ENCODE data around the gene CORO1C. TPM values are rescaled to one million over a fixed set of nuclear protein-coding genes. Genes with fewer than 3 reads are reported as not detected.

Gene CORO1C
- total RNA-seq, 1 experiment from 2014 or later = 138 TPM

DNA sequence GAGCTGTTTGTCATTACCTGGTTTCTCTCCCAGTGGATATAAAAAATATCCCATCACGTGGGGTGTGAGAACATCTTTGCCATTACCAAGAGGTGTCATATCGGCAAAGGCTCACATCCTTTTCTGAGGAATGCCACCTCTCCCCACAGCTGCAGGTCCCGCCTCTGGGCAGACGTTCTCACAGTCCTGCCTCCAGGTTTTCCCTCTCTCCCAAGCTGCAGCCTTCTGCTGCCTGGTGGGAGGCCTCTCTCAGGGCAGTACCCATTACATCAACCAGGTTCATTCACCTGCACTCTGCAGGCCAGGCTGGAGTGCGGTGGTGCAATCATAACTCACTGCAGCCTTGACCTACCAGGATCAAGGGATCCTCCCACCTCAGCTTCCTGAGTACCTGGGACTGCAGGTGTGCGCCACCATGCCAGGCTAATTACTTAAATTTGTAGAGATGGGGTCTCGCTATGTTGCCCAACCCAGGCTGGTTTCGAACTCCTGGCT, 118.5 kb downstream of the CORO1C start:
- DNase-seq (ENCODE audit: low read depth, low spot score) (peak; percentile 24), ATAC-seq (peak; percentile 73)
- Histone ChIP-seq H4K20me1 (ENCODE audit: insufficient read depth) (no peaks in the 10 kb centered on the region), H3K9me3 (ENCODE audit: control insufficient read depth in 1 of 2, insufficient read depth in 1 of 2, low read depth in 1 of 2, low read length in 2 of 2) (peaks cover 0 to 6% of the 10 kb centered on the region in 2 experiments; a peak in 1 of 4 replicates), H3K9me2 (ENCODE audit: insufficient read depth) (no peaks in the 10 kb centered on the region), H3K79me2 (ENCODE audit: insufficient read depth, low read length) (no peaks in the 10 kb centered on the region), H2AFZ (ENCODE audit: low read depth, low read length, poor library complexity, severe bottlenecking) (peak overlapping the region; percentile 88), H3K27ac (ENCODE audit: low read depth, low read length) (no peak overlapping the region), H3K27me3 (ENCODE audit: insufficient read depth, low read length) (no peaks in the 10 kb centered on the region), H3K9ac (ENCODE audit: low read length) (no peak overlapping the region), H3K36me3 (ENCODE audit: control insufficient read depth in 1 of 2, insufficient read depth in 2 of 2, low read length in 2 of 2) (no peaks in the 10 kb centered on the region), H3K4me2 (ENCODE audit: low read length) (peak overlapping the region; percentile 69), H3K4me3 (replicated peaks in 1 of 2; ENCODE audit: low read depth in 1 of 2, low read length in 2 of 2) (no peak overlapping the region), H3K4me1 (ENCODE audit: control insufficient read depth in 1 of 2, insufficient read depth in 2 of 2, low read length in 2 of 2) (peaks cover 15 to 22% of the 10 kb centered on the region in 2 experiments)
- POLR2A ChIA-PET = no interaction called here
- BruUV-seq (replicated peaks) = no TSS peak
- intact Hi-C loops (cut with micrococcal nuclease) = loop anchor here (10.0 kb wide), 2 partner anchors 278 to 698 kb away; partner anchors contain the start of gene CMKLR1
- CTCF ChIA-PET = interaction anchor here (0.6 kb wide), 1 partner anchor 694 kb away, joined by 4 read pairs; no protein-coding TSS in a partner anchor
- TF ChIP-seq, protein P1, sequence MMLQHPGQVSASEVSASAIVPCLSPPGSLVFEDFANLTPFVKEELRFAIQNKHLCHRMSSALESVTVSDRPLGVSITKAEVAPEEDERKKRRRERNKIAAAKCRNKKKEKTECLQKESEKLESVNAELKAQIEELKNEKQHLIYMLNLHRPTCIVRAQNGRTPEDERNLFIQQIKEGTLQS (IDR thresholded peaks at IDR 0.05) = no peak
- TF ChIP-seq, protein P2, sequence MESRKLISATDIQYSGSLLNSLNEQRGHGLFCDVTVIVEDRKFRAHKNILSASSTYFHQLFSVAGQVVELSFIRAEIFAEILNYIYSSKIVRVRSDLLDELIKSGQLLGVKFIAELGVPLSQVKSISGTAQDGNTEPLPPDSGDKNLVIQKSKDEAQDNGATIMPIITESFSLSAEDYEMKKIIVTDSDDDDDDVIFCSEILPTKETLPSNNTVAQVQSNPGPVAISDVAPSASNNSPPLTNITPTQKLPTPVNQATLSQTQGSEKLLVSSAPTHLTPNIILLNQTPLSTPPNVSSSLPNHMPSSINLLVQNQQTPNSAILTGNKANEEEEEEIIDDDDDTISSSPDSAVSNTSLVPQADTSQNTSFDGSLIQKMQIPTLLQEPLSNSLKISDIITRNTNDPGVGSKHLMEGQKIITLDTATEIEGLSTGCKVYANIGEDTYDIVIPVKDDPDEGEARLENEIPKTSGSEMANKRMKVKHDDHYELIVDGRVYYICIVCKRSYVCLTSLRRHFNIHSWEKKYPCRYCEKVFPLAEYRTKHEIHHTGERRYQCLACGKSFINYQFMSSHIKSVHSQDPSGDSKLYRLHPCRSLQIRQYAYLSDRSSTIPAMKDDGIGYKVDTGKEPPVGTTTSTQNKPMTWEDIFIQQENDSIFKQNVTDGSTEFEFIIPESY (IDR thresholded peaks at IDR 0.05; ENCODE audit: extremely low read depth, insufficient replicate concordance, low read length) = no peak
- TF ChIP-seq CEBPB (IDR thresholded peaks at IDR 0.05; ENCODE audit: low read depth) (no peak), POLR2A (IDR thresholded peaks at IDR 0.05; ENCODE audit: borderline replicate concordance, extremely low read depth, insufficient read depth, insufficient read length) (no peak), ZNF274 (IDR thresholded peaks at IDR 0.05; ENCODE audit: low read depth, low read length) (no peak), TCF7L2 (IDR thresholded peaks at IDR 0.05; ENCODE audit: borderline replicate concordance, extremely low read depth, insufficient read depth, insufficient read length) (no peak), JUND (IDR thresholded peaks at IDR 0.05) (no peak), EGR1 (IDR thresholded peaks at IDR 0.05; ENCODE audit: low read depth) (no peak), EZH2 (IDR thresholded peaks at IDR 0.05) (no peak), FOSL1 (IDR thresholded peaks at IDR 0.05; ENCODE audit: low read depth) (no peak), SIN3A (IDR thresholded peaks at IDR 0.05; ENCODE audit: low read depth) (no peak), YY1 (IDR thresholded peaks at IDR 0.05; ENCODE audit: extremely low read depth, insufficient replicate concordance, low read depth, low read length) (no peak), ELF1 (IDR thresholded peaks at IDR 0.05; ENCODE audit: borderline replicate concordance, low read depth) (no peak), RAD21 (IDR thresholded peaks at IDR 0.05; ENCODE audit: low read depth) (no peak), SP1 (IDR thresholded peaks at IDR 0.05; ENCODE audit: low read depth) (no peak), EZH2phosphoT487 (IDR thresholded peaks at IDR 0.05; ENCODE audit: borderline replicate concordance) (no peak), ZFX (IDR thresholded peaks at IDR 0.05) (no peak)
- TF ChIP-seq, protein P3, sequence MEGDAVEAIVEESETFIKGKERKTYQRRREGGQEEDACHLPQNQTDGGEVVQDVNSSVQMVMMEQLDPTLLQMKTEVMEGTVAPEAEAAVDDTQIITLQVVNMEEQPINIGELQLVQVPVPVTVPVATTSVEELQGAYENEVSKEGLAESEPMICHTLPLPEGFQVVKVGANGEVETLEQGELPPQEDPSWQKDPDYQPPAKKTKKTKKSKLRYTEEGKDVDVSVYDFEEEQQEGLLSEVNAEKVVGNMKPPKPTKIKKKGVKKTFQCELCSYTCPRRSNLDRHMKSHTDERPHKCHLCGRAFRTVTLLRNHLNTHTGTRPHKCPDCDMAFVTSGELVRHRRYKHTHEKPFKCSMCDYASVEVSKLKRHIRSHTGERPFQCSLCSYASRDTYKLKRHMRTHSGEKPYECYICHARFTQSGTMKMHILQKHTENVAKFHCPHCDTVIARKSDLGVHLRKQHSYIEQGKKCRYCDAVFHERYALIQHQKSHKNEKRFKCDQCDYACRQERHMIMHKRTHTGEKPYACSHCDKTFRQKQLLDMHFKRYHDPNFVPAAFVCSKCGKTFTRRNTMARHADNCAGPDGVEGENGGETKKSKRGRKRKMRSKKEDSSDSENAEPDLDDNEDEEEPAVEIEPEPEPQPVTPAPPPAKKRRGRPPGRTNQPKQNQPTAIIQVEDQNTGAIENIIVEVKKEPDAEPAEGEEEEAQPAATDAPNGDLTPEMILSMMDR (IDR thresholded peaks at IDR 0.05 in 2 of 3, conservative IDR thresholded peaks at IDR 0.05 in 1 of 3; ENCODE audit: borderline replicate concordance in 1 of 3, insufficient read depth in 1 of 3, low read depth in 2 of 3, low read length in 2 of 3) = no peak
- RAD21 ChIA-PET (ENCODE audit: low non-redundant PET in 1 of 2, low total read pairs in 2 of 2, uncharacterized antibody in 2 of 2, unreplicated experiment in 2 of 2) = no interaction called here

All from HCT116 (cell line).